PC-3 (cell line): ENCODE measurements around the gene POLR2E. TPM values are rescaled to one million over a fixed set of nuclear protein-coding genes. Genes with fewer than 3 reads are reported as not detected.
"Not testable (repeated sequence)": the region's sequence is repeated elsewhere in the genome, so short reads cannot be mapped to it uniquely, and the experiment has no call there.

Source experiments
- ATAC-seq: fragments of 200-7000 bp; cut with Tn5 transposase; 2 replicates; pipeline ENCODE4 v1.9.1; 2020; ENCODE audit warnings: mild to moderate bottlenecking, moderate library complexity
- BruUV-seq: library from RNA; stranded (reverse); fragments of 400-500 nt; replicated peaks from 2 replicates; lab custom pipeline; 2021; lab: Mats Ljungman, UMichigan
- CTCF ChIA-PET: fragments of 300-600 bp; sonication (Branson Sonifier 250); formaldehyde crosslinking; loops from one replicate; lab custom pipeline; 2022; ENCODE audit warnings: antibody characterized with exemption; lab: Charles Lee
- POLR2A ChIA-PET: fragments of 300-600 bp; sonication (Branson Sonifier 250); formaldehyde crosslinking; loops from one replicate; lab custom pipeline; 2022; ENCODE audit warnings: antibody characterized with exemption; ENCODE audit not compliant: unreplicated experiment; lab: Charles Lee
- DNase-seq: peaks from one replicate; pipeline ENCODE4 v3.0.0-alpha.2; 2015
- H2AFZ ChIP-seq: fragments of 300-600 bp; sonication (generic); 2 replicates; pipeline ENCODE4 v1.6.0; 2016; ENCODE audit warnings: antibody characterized with exemption, low read length
- H3F3A ChIP-seq: fragments of 300-600 bp; sonication (generic); one replicate; pipeline ENCODE4 v1.6.0; 2017; ENCODE audit warnings: antibody characterized with exemption, low read length, control low read depth, mild to moderate bottlenecking; ENCODE audit not compliant: unreplicated experiment
- H3K27ac ChIP-seq: fragments of 300-600 bp; sonication (generic); 2 replicates; pipeline ENCODE4 v1.5.1; 2016; ENCODE audit warnings: mild to moderate bottlenecking, low read length
- H3K27me3 ChIP-seq: fragments of 300-600 bp; sonication (generic); 2 replicates; pipeline ENCODE4 v1.6.1; 2016; ENCODE audit warnings: low read length, mixed read lengths
- H3K36me3 ChIP-seq: fragments of 300-600 bp; sonication (generic); 2 replicates; pipeline ENCODE4 v1.6.1; 2016; ENCODE audit warnings: low read depth, mixed run types, low read length, mixed read lengths
- H3K4me1 ChIP-seq: fragments of 300-600 bp; sonication (generic); 2 replicates; pipeline ENCODE4 v1.5.1; 2016; ENCODE audit warnings: low read length; ENCODE audit not compliant: insufficient read depth
- H3K4me2 ChIP-seq: fragments of 300-600 bp; sonication (generic); 2 replicates; pipeline ENCODE4 v1.6.0; 2016; ENCODE audit warnings: low read length
- H3K4me3 ChIP-seq: fragments of 300-600 bp; sonication (generic); 2 replicates; pipeline ENCODE4 v1.5.1; 2016; ENCODE audit warnings: mild to moderate bottlenecking, low read length, mixed read lengths
- H3K79me2 ChIP-seq: fragments of 300-600 bp; sonication (generic); 2 replicates; pipeline ENCODE4 v1.6.1; 2017; ENCODE audit warnings: low read length, mixed read lengths
- H3K9ac ChIP-seq: fragments of 300-600 bp; sonication (generic); 2 replicates; pipeline ENCODE4 v1.6.0; 2016; ENCODE audit warnings: mild to moderate bottlenecking, low read length
- H3K9me2 ChIP-seq: fragments of 300-600 bp; sonication (generic); replicated peaks from 2 replicates; pipeline ENCODE4 v1.6.1; 2016; ENCODE audit warnings: mixed run types, low read length, mixed read lengths
- H3K9me3 ChIP-seq: fragments of 300-600 bp; sonication (generic); 2 replicates; pipeline ENCODE4 v1.6.1; 2016; ENCODE audit warnings: low read length, mixed read lengths
- H4K20me1 ChIP-seq: fragments of 300-600 bp; sonication (generic); 2 replicates; pipeline ENCODE4 v1.6.1; 2016; ENCODE audit warnings: low read length, mixed read lengths
- CTCF ChIP-seq: fragments of 300-600 bp; sonication (generic); conservative IDR thresholded peaks from 2 replicates; pipeline ENCODE4 v1.5.1; 2017; ENCODE audit warnings: antibody characterized with exemption, low read depth, mild to moderate bottlenecking, low read length
- EZH2 ChIP-seq: fragments of 300-600 bp; sonication (generic); IDR thresholded peaks from one replicate; pipeline ENCODE4 v1.6.1; 2017; ENCODE audit warnings: antibody characterized with exemption, mild to moderate bottlenecking, low read length; ENCODE audit not compliant: unreplicated experiment
- EZH2phosphoT487 ChIP-seq: fragments of 300-600 bp; sonication (generic); IDR thresholded peaks from 2 replicates; pipeline ENCODE4 v1.6.1; 2018; ENCODE audit warnings: mild to moderate bottlenecking, antibody characterized with exemption, low read length, borderline replicate concordance
- intact Hi-C: fragments of 100-400 bp; cut with micrococcal nuclease; formaldehyde crosslinking; loops from 2 replicates; pipeline ENCODE4 v1.9.0; 2023
- total RNA-seq: library from RNA; depleted of rRNA; stranded (reverse); fragments of >200 nt; gene quantifications from 2 replicates; pipeline ENCODE4 v1.2.3, GENCODE V29; 2014

Gene POLR2E
- total RNA-seq, 1 experiment from 2014 or later: 375 TPM

GRCh38 chr19:1131718-1132551 is 36.8 kb upstream of the POLR2E start:
- Histone ChIP-seq H4K20me1 (peaks cover 25% of the 10 kb centered on the region), H3K27ac (no peak overlapping the region), H3F3A (no peaks in the 10 kb centered on the region), H3K27me3 (no peaks in the 10 kb centered on the region), H2AFZ (no peak overlapping the region), H3K4me3 (no peak overlapping the region), H3K4me1 (no peaks in the 10 kb centered on the region), H3K9me3 (no peaks in the 10 kb centered on the region), H3K9ac (no peak overlapping the region), H3K79me2 (peaks cover 79% of the 10 kb centered on the region), H3K36me3 (peaks cover 5% of the 10 kb centered on the region), H3K9me2 (no peaks in the 10 kb centered on the region), H3K4me2 (no peak overlapping the region)
- intact Hi-C loops: no loop called here
- TF ChIP-seq EZH2phosphoT487 (no peak), CTCF (no peak), EZH2 (no peak)
- ATAC-seq: no peak
- no peak for DNase-seq
- no TSS peak for BruUV-seq
- CTCF ChIA-PET: no interaction called here
- POLR2A ChIA-PET: no interaction called here

GRCh38 chr19:1130771-1131717 is 35.9 kb upstream of the POLR2E start:
- Histone ChIP-seq H3K9me3 (no peaks in the 10 kb centered on the region), H2AFZ (no peak overlapping the region), H3K27ac (no peak overlapping the region), H3K4me2 (no peak overlapping the region), H3K27me3 (no peaks in the 10 kb centered on the region), H3K4me1 (no peaks in the 10 kb centered on the region; the same call in 1 of the 2 replicates), H4K20me1 (peaks cover 25% of the 10 kb centered on the region), H3K79me2 (peaks cover 70% of the 10 kb centered on the region), H3K9me2 (no peaks in the 10 kb centered on the region), H3K36me3 (peaks cover 5% of the 10 kb centered on the region), H3K4me3 (no peak overlapping the region), H3F3A (no peaks in the 10 kb centered on the region), H3K9ac (no peak overlapping the region)
- no TSS peak for BruUV-seq
- DNase-seq (no peak), ATAC-seq (no peak)
- CTCF ChIA-PET: interaction anchor here (0.5 kb wide), 1 partner anchor 64 kb away, joined by 6 read pairs; no protein-coding TSS in a partner anchor
- POLR2A ChIA-PET: no interaction called here
- TF ChIP-seq EZH2phosphoT487: no peak
- intact Hi-C loops: no loop called here

- Histone ChIP-seq H3K9ac (no peak overlapping the region), H3K4me3 (no peak overlapping the region), H2AFZ (no peak overlapping the region), H3K4me1 (no peaks in the 10 kb centered on the region; the same call in 1 of the 2 replicates), H3K27ac (no peak overlapping the region), H3K4me2 (no peak overlapping the region), H3K36me3 (peaks cover 7% of the 10 kb centered on the region), H3F3A (no peaks in the 10 kb centered on the region), H3K9me3 (no peaks in the 10 kb centered on the region), H3K9me2 (no peaks in the 10 kb centered on the region), H3K79me2 (peaks cover 57% of the 10 kb centered on the region), H3K27me3 (no peaks in the 10 kb centered on the region), H4K20me1 (peaks cover 25% of the 10 kb centered on the region)
- POLR2A ChIA-PET: interaction anchor here (0.6 kb wide), 1 partner anchor 25 kb away, joined by 4 read pairs; no protein-coding TSS in a partner anchor
- no peak for DNase-seq
- no peak for ATAC-seq
- intact Hi-C loops: no loop called here
- CTCF ChIA-PET: no interaction called here
- BruUV-seq: no TSS peak
- TF ChIP-seq EZH2phosphoT487 (no peak), CTCF (no peak), EZH2 (no peak)
Measured at GRCh38 chr19:1129535-1129934, 34.4 kb upstream of the POLR2E start.

- H3K36me3 ChIP-seq, H2AFZ ChIP-seq, H3K4me1 ChIP-seq, H3K27ac ChIP-seq, ATAC-seq, H3K9ac ChIP-seq, intact Hi-C loops, H3K9me3 ChIP-seq, H3F3A ChIP-seq, H3K4me3 ChIP-seq, H3K4me2 ChIP-seq, DNase-seq, H3K9me2 ChIP-seq, BruUV-seq, H3K27me3 ChIP-seq, CTCF ChIA-PET: not testable (repeated sequence)
- POLR2A ChIA-PET: interaction anchor here (0.6 kb wide), 1 partner anchor 25 kb away, joined by 4 read pairs; no protein-coding TSS in a partner anchor
- Histone ChIP-seq H3K79me2 (peaks cover 53% of the 10 kb centered on the region), H4K20me1 (peaks cover 22% of the 10 kb centered on the region)
Measured at GRCh38 chr19:1129084-1129483, 33.9 kb upstream of the POLR2E start.
